HG03432 (cell line): Measurements from ENCODE around the gene B2M.
"Not testable (repeated sequence)": the region's sequence is repeated elsewhere in the genome, so short reads cannot be mapped to it uniquely, and the experiment has no call there.

Source experiments
- ATAC-seq: cut with Tn5 transposase; IDR thresholded peaks from one replicate; pipeline ENCODE4 v1.9.1; 2021; ENCODE audit warnings: mild to moderate bottlenecking, moderate library complexity; ENCODE audit not compliant: unreplicated experiment

Gene B2M

DNA sequence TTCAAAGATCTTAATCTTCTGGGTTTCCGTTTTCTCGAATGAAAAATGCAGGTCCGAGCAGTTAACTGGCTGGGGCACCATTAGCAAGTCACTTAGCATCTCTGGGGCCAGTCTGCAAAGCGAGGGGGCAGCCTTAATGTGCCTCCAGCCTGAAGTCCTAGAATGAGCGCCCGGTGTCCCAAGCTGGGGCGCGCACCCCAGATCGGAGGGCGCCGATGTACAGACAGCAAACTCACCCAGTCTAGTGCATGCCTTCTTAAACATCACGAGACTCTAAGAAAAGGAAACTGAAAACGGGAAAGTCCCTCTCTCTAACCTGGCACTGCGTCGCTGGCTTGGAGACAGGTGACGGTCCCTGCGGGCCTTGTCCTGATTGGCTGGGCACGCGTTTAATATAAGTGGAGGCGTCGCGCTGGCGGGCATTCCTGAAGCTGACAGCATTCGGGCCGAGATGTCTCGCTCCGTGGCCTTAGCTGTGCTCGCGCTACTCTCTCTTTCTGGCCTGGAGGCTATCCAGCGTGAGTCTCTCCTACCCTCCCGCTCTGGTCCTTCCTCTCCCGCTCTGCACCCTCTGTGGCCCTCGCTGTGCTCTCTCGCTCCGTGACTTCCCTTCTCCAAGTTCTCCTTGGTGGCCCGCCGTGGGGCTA is at the start of gene B2M, which contains the start of gene PATL2:
B2M (plus strand) TSS at position 422 of the 647 bp plus-strand sequence; CDS start at position 452, 30 bp downstream.
PATL2 (minus strand) TSS at position 228 of the 647 bp plus-strand sequence. CDS start 34,833 bp downstream, outside the sequence.
- ATAC-seq, result peak; percentile 83

DNA sequence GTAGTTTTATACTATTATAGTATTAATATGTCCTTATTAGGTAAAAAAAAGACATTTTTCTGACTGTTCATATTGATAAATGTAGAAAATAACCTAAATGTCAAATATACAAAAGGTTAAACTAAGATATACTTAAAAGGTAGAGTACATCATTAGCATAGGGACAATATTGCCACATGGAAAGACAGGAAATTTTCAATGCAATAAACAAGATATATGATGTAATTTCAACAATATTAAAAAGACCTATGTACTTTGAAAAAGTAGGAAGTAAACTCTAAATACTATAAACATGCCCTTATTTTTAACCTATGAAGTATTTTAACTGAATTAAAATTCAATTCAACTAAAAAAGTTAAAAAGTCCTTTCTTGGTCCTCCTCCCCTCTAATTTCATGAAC is 49.7 kb upstream of the B2M start:
- no peak for ATAC-seq

GRCh38 chr15:44662478-44663409 is 48.6 kb upstream of the B2M start:
- ATAC-seq, result peak; percentile 60

DNA sequence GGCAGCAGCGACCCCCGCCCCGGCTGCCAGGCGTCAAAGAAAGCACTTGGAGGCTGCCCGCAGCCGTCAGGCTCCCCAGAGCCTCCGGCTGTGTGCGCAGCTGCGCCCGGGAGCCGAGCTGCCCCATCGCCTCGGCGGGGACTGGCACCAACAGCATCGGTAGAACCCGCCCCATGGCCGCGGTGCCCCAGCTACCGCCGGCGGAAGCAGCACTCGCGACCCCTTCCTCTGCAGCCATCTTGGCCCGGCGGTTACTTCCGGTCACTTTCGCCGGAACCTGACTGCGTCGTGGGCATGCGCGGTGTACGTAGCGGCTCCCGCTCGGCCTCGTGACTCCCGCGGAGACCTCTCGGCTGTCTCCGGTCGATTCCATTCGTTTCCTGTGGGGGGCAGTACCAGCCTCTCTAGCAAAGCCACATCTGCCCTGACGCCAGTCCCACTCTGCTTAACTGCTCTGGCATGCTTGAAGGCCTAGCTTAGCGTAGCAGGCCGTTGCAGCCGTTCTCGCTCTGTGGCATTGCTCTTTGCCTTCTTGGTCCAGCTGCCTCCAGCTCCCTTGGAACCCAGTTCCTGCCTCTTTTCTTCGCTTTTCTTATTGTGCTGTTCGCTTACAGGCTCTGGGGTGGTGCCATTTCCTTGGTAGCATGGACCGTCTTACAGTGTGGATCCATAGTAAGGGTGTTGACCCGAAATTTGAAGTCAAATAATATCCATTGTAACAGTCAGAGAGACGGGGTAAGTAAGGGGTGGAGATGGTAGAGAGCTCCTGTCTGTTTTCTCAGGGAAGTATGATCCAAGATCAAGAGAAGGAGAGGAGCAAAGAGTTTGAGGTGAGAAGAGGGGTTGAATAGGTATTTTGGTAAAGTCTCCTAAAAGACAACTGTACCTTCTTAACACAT is 47.7 kb upstream of the B2M start, which contains the start of gene SPG11:
SPG11 (minus strand) TSS at position 253 of the 899 bp plus-strand sequence; CDS start at position 238, 15 bp downstream.
- ATAC-seq, result peak; percentile 79

- ATAC-seq, result no peak
Observed at GRCh38 chr15:44666210-44667038, 44.9 kb upstream of the B2M start.

GRCh38 chr15:44667039-44667360 is 44.3 kb upstream of the B2M start:
- ATAC-seq, result no peak

GRCh38 chr15:44668921-44669320 is 42.4 kb upstream of the B2M start:
- no peak for ATAC-seq

DNA sequence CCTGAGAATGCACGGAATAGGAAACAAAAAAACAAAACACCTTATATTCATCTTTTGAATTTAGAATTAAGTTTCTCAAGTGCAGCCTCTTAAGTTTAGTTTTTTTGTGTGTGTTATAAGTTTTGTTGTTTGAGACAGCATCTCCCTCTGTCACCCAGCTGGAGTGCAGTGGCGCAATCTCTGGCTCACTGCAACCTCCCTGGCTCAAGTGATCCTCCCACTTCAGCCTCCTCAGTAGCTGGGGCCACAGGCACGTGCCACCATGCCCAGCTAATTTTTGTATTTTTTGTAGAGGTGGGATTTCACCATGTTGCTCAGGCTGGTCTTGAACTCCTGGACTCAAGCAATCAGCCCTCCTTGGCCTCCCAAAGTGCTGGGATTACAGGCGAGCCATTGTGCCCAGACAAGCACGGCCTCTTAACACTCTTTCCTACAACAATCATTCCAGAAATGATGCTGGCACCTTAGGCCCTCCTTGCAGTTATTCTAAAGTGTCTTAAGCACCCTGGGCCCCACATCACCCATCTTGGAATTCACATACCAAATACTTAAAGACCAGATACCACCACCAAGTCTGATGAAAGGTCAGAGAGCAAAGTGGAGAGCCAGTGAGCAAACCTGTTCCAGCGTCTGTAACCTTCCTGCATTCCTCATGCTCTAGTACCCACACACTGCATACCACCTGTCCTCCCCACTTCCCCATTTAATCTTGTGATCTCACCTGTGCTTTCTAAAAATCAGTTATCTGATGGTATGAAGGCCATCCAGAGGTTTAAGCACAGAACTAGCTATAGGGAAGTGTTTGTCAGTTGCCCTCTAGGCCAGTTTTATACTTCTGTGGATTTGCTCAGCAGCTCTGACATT is 41.0 kb upstream of the B2M start:
- no peak for ATAC-seq

GRCh38 chr15:44673639-44674038 is 37.7 kb upstream of the B2M start:
- no peak for ATAC-seq

- ATAC-seq, result no peak
Observed at GRCh38 chr15:44675911-44676310, 35.4 kb upstream of the B2M start.

DNA sequence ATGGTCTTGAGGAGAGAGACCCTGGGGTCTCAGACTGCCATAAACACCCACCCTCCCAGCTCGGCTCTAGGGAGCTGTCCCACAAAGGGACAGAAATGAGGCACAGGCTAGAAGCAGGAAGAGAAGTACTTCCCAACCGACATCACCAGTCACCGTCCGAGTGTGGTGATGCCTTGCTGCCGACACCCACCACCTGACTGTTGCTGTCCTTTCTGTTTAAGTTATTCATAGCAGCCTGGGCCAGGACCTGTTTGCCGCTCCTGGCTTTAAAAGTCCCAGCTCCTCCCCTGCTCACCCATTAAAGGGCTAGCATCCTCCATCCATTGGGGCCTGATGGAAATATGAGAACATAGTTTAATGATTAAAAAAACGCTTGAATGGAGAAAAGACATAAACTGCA is 34.6 kb upstream of the B2M start:
- ATAC-seq, result no peak

DNA sequence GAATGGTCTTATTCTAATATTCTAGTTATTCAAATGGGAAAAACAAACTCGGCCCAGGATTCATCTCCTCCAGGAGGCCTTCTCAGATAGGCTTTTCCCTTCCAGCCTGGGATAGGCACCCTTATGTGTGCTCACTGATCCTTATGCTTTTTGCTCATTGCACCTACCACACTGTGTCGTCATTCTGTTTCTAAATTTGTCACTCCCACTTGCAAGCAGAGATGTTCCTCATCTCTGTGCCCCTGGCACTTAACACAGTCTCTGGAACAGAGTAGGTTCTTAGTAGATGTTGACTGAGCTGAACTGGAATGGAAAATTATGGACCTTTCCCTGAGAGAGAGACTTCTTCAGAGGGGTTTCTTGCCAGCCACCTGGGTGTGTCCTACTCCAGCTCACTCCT is 29.1 kb upstream of the B2M start:
- no peak for ATAC-seq

DNA sequence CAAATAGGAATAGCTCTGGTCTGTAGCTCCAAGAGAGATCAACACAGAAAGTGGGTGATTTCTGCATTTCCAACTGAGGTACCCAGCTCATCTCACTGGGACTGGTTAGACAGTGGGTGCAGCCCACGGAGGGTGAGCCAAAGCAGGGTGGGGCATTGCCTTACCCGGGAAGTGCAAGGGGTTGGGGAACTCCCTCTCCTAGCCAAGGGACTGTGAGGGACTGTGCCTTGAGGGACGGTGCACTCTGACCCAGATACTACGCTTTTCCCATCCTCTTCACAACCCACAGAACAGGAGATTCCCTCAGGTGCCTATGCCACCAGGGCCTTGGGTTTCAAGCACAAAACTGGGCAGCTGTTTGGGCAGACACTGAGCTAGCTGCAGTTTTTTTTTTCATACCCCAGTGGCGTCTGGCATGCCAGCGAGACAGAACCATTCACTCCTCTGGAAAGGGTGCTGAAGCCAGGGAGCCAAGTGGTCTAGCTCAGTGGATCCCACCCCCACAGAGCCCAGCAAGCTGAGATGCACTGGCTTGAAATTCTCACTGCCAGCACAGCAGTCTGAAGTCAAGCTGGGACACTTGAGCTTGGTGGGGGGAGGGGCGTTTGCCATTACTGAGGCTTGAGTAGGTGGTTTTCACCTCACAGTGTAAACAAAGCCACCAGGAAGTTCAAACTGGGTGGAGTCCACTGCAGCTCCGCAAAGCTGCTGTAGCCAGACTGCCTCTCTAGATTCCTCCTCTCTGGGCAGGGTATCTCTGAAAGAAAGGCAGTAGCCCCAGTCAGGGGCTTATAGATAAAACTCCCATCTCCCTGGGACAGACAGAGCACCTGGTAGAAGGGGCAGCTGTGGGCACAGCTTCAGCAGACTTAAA is 28.3 kb upstream of the B2M start:
- ATAC-seq, result not testable (repeated sequence)

DNA sequence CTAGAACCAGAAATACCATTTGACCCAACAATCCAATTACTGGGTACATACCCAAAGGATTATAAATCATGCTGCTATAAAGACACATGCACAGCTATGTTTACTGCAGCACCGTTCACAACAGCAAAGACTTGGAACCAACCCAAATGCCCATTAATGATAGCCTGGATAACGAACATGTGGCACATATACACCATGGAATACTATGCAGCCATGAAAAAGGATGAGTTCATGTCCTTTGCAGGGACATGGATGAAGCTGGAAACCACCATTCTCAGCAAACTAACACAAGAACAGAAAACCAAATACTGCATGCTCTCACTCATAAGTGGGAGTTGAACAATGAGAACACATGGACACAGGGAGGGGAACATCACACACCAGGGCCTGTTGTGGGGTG is 22.0 kb upstream of the B2M start:
- not testable (repeated sequence) for ATAC-seq

DNA sequence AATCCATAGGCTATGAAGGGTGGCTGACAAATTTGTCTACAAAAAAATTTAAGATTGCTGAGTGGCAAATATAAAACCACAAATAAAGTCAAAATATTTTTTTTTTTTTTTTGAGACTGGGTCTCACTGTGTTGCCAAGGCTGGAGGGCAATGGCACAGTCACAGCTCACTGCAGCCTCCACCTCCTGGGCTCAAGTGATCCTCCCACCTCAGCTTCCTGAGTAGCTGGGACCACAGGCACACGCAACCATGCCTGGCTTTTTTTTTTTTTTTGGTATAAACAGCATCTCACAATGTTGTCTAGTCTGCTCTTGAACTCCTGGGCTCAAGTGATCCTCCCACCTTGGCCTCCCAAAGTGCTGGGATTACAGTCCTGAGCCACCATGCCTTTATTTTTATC is 21.1 kb upstream of the B2M start:
- not testable (repeated sequence) for ATAC-seq

- no peak for ATAC-seq
Observed at GRCh38 chr15:44692659-44693058, 18.7 kb upstream of the B2M start.

- ATAC-seq, result no peak
Observed at GRCh38 chr15:44694416-44694815, 16.9 kb upstream of the B2M start.

DNA sequence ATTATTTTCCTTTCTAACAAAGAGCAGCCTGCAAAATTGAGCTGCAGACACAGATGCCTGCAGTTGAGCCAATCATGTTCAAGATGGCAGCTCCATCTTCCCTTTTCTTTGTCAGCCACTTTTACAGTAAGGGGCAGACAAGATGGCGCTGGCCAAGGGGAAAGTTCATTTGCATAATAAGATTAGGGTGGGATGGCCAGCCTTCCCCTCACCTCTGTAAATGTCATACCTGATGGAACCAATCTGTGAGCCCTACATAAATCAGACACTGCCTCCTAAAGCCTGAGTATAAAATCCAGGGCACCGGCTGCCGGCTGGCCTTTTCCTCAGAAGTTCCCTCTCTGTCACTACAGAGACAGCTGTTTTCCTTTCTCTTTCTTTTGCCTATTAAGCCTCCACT is 16.0 kb upstream of the B2M start:
- no peak for ATAC-seq
